SKM-1 (cell line): Measurements from ENCODE around the gene CDK5R2.

ENCODE experiments used
- DNase-seq: peaks from one replicate; lab custom pipeline; 2025; ENCODE audit not compliant: unreplicated experiment; lab: John Stamatoyannopoulos, UW

The CDK5R2 gene

DNA sequence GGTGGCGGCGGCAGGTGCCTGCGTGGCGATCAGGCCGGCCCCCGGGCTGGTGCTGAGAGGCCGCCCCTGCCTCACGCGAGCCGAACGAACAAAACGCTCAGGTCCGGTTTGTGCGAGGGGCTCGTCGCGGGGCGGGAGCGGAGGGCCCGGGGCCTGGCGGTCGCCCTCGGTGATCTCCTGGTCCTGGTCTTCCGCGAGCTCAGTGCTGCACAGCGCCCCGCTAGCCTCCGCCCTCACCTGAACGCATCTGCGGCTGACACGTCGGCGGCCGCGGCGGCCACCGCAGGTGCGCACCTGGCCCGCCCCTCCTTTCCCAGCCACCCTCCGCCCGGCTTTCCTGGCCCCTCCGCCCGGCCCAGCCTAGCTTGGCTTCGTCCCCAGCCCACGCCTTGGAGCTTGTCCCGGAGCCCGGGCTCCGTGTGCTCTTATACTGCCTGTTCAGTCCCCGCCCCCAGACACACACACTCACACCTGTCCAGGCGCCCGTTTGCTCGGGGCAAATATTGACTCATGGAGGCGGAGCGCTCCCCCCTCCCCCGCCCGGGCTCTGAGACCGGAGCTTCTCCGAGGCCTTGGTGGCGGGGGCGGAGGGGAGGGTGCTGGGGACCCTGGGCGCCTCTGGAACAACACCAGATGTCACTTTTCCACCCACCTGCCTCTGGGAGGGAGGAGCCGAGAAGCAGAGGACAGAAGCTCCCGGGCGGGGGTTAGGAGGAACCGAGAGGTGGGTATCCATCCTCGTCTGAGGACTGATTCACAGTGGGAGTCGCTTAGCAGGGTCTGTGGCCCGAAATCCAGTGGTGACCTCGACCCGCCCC is 42.3 kb downstream of the CDK5R2 start:
- no peak for DNase-seq

DNA sequence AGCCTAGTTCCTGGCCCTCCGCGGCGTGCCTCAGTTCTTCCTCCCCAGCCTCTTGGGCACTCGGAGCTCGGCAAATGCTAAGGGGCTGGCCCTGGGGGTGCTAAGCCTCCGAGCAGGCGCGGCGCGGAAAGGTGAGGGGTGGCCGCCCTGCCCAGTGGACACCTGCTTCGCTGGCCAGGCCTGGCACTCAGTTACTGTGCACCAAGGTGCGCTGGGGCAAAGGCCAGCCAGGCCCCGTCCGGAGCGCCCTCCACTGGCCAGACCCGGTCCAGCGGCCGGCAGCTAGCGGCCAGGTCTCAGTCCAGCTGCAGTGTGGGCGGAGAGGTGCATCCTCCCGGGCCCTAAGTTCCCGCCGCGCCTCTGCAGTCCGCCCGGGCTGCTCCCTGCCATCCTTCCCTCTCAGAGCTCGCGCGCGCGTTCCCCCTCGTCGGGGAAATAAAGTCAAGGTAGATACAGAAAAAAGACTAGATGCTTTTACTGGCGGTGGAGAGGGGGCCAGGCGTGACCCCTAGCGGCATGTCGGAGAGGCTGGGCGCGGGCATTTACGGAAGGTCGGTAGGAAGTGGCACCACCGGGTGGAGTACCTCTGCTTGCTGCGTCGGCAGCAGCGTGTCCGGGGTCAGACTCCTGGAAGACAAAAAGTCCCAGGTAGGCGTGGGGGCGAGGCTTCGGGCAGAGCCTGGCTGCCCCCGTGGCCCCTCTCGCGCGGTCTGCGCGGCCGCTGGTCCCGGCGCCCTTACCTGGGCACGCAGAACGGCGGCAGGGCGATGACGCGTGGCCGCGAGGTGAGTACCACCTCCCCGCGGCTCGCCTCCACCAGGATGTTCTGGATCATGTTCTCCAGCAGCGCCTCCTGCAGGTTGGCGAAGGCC is 43.2 kb downstream of the CDK5R2 start:
- no peak for DNase-seq

DNA sequence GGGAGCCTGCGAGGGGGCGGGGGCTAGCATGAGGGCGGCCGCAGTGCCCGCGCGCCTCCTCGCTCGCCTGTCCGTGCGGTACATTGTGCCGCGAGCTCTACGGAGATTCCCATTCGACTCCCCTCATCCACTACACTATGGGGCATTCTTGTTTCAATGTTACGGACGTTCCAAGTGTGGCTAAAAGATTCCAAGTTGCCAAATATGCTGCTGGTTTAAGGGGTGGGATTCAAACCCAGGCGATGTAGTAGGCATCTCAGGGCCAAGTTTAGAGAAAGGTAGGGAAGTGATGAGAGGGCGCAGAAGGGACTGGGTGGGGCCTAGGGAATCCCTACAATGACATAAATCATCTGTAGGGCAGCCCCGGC is 43.8 kb downstream of the CDK5R2 start:
- DNase-seq: no peak

DNA sequence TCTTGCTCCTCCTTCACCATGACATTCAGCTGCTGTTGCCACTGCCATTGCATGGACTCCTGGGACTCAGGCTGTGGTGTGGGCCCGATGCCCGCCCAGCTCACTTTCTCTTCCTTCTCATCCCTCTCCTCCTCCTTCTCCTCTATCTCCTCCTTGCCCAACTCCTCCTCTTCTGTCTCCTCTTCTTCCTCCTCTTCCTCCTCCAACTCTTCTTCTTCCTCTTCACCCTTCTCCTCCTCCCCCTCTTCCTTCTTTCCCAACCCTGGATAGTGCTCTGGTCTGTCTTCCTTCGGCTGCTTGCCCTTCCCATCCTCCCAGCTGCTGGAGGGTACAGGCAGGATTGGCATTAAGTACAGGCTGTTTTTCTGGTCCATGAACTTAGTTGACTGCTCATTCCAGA is 44.5 kb downstream of the CDK5R2 start:
- no peak for DNase-seq

DNA sequence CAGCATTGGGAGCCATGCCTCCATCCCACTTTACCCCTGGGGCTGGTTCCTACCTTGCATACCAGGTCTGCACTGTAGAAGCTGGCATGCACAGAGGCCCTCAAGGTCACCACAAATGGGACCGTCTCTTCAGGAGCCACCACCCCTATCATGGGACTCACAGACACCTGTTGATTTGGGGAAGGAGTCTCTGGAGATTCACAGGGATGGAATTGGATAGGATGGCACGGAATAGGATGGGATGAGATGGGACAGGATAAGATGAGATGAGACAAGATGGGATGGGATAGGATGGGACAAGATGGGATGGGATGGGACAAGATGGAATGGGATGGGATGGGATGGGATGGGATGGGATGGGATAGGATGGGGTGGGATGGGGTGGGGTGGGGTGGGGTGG is 49.8 kb downstream of the CDK5R2 start:
- DNase-seq: no peak

DNA sequence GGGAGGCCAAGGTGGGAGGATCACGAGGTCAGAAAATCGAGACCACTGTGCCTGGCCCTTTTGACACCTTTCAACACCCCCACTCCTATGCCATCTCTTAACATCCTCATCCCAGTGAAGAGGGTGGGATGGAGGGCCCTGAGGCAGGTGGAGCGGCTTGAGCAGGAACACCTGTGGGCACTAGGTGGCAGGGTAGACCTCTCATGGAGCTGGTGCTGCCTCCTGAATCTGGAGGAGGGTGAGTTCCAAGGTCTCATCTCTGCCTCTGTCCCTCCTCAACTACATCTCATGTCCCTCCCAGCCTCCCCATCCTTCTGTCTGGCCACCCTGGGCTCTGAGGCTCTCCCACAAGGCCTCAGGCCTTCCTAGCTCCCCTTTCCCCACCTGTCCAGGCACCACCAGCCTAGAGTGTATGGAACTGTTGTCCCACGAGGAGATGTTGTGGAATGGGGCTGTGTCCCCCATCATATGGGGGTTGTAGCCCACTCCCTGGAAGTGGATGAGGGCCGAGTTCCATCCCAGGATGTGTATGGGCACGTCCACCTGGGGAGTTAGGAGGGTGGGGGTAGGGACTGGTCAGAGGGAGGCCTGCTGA is 50.8 kb downstream of the CDK5R2 start:
- no peak for DNase-seq

DNA sequence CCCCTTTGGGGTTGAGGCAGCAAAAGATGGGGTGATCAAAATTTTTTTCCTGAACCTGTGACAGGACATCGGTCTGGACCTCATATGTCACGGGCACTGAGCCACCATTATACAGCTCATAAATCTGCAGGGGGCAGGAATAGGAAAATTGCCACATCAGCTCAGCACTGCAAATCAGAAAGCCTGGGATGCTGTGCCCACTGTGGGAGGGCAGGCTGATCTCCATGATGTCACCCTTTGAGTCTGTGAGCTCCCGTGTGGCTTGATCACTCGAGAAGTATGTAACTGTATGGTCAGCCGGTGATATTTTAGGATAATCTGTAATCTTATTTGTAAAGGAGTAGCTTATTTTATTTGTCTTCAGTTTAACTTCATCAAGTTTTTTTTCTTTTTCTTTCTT is 51.4 kb downstream of the CDK5R2 start:
- no peak for DNase-seq
